Upper lobe of left lung (tissue), 6 donors: ENCODE measurements around the gene B3GALT2. TPM values are rescaled to one million over a fixed set of nuclear protein-coding genes. Genes with fewer than 3 reads are reported as not detected.
A peak's percentile ranks its signal among the peaks of the same experiment; 100 is the strongest.

Source experiments
- ATAC-seq, 2 donors: fragments of 200-7000 bp; cut with Tn5 transposase; one replicate each; pipeline ENCODE4 v1.9.1; 2022; ENCODE audit warnings: mild to moderate bottlenecking in 2 of 2, moderate library complexity in 2 of 2; ENCODE audit not compliant: low FRiP score in 2 of 2
- DNase-seq, 2 donors: peaks; one replicate each; pipeline ENCODE4 v3.0.0-alpha.2; 2019 to 2020
- H3K27ac ChIP-seq, 4 donors: fragments of 200-600 bp; sonication (generic); one replicate each; pipeline ENCODE4 v1.5.1; 2016 to 2019
- H3K27me3 ChIP-seq, 4 donors: fragments of 200-600 bp; sonication (generic); one replicate each; pipeline ENCODE4 v1.5.1; 2017 to 2019
- H3K36me3 ChIP-seq, 4 donors: fragments of 200-600 bp; sonication (generic); one replicate each; pipeline ENCODE4 v1.5.1; 2016 to 2019
- H3K4me1 ChIP-seq, 4 donors: fragments of 200-600 bp; sonication (generic); one replicate each; pipeline ENCODE4 v1.5.1; 2018 to 2019
- H3K4me3 ChIP-seq, 4 donors: fragments of 200-600 bp; sonication (generic); one replicate each; pipeline ENCODE4 v1.5.1; 2017 to 2019; ENCODE audit warnings: mild to moderate bottlenecking in 2 of 4, moderate library complexity in 1 of 4
- H3K9me3 ChIP-seq, 4 donors: fragments of 200-600 bp; sonication (generic); one replicate each; pipeline ENCODE4 v1.5.1; 2018 to 2019
- CTCF ChIP-seq, 6 experiments: fragments of 450-650 bp in 4 of 6; fragments of 200-600 bp in 2 of 6; sonication (generic) in 2 of 6; IDR thresholded peaks; one replicate each; pipeline ENCODE4 v1.5.1; 2016 to 2019; ENCODE audit warnings: antibody characterized with exemption in 6 of 6
- EP300 ChIP-seq, 4 donors: sonication (generic); formaldehyde crosslinking; IDR thresholded peaks; one replicate each; pipeline ENCODE4 v1.5.1; 2017; ENCODE audit warnings: antibody characterized with exemption in 4 of 4, control low read depth in 2 of 4
- POLR2A ChIP-seq, 4 donors: fragments of 450-650 bp; IDR thresholded peaks; one replicate each; pipeline ENCODE4 v1.5.1; 2016 to 2017; ENCODE audit warnings: antibody characterized with exemption in 4 of 4, mild to moderate bottlenecking in 2 of 4
- POLR2AphosphoS5 ChIP-seq, 2 donors: sonication (generic); formaldehyde crosslinking; IDR thresholded peaks; one replicate each; pipeline ENCODE4 v1.5.1; 2017; ENCODE audit warnings: antibody characterized with exemption in 2 of 2
- WGBS, 2 donors: methylation state at CpG; one replicate each; pipeline ENCODE4 v1.1.5; 2017 to 2018; 5-methylcytosine and 5-hydroxymethylcytosine counted together
- total RNA-seq, 6 donors: library from RNA; depleted of rRNA in 4 of 6; stranded (reverse); fragments of >200 nt in 4 of 6; gene quantifications; one replicate each; pipeline versions ENCODE4 v1.1.0 to v1.2.1, GENCODE V29; 2016 to 2021
- donor health status: DM: no; HTN: no; CAD: no; lungs with moderate emphysema.
- donor health status: DM: no; HTN: yes; CAD: no; lungs with severe emphysema.

B3GALT2 gene
- total RNA-seq, 6 donors from 2014 or later: 0.44 to 3.3 (median 1.5) TPM

GRCh38 chr1:193184776-193185175 is 1.6 kb downstream of the B3GALT2 start:
- peak overlapping the region in 2 of 4 donors; percentile 8 to 66 for H3K27ac ChIP-seq
- WGBS, 2 donors: 62 to 74% methylated on average over 1 of the region's 1 CpG
- peak overlapping the region in 2 of 4 donors; percentile 32 to 39 for H3K4me3 ChIP-seq

GRCh38 chr1:193183019-193183627 is 3.3 kb downstream of the B3GALT2 start:
- WGBS, 2 donors: 0 to 3% methylated on average over 2 of the region's 2 CpGs
- ATAC-seq: peak in 1 of 2 donors; percentile 78
- H3K27ac ChIP-seq: no peak overlapping the region
- peaks cover 0 to 3% (median 0%) of the 10 kb centered on the region in 4 donors for H3K36me3 ChIP-seq
- peak overlapping the region in 1 of 4 donors; percentile 32 for H3K4me3 ChIP-seq
- H3K4me1 ChIP-seq: peaks cover 4 to 40% (median 34%) of the 10 kb centered on the region in 4 donors
- H3K9me3 ChIP-seq: no peaks in the 10 kb centered on the region
- DNase-seq: no peak
- H3K27me3 ChIP-seq: no peaks in the 10 kb centered on the region
- TF ChIP-seq EP300 (IDR thresholded peaks at IDR 0.05) (no peak), POLR2AphosphoS5 (IDR thresholded peaks at IDR 0.05) (no peak), CTCF (IDR thresholded peaks at IDR 0.05) (peak; percentile 44 to 73 (median 62))

More at GRCh38 chr1:193184776-193185175, 1.6 kb downstream of the B3GALT2 start:
- Histone ChIP-seq H3K4me1 (peaks cover 12 to 42% (median 25%) of the 10 kb centered on the region in 4 donors), H3K36me3 (peaks cover 0 to 3% (median 0%) of the 10 kb centered on the region in 4 donors), H3K27me3 (no peaks in the 10 kb centered on the region), H3K9me3 (no peaks in the 10 kb centered on the region)
- TF ChIP-seq CTCF (IDR thresholded peaks at IDR 0.05) (no peak), POLR2AphosphoS5 (IDR thresholded peaks at IDR 0.05) (no peak), POLR2A (IDR thresholded peaks at IDR 0.05) (no peak), EP300 (IDR thresholded peaks at IDR 0.05) (no peak)
- no peak for ATAC-seq
- no peak for DNase-seq

GRCh38 chr1:193181985-193182384 is 4.4 kb downstream of the B3GALT2 start:
- TF ChIP-seq EP300 (IDR thresholded peaks at IDR 0.05) (no peak), POLR2A (IDR thresholded peaks at IDR 0.05) (no peak), CTCF (IDR thresholded peaks at IDR 0.05) (no peak)
- H3K27ac ChIP-seq: no peak overlapping the region
- peaks cover 0 to 3% (median 0%) of the 10 kb centered on the region in 4 donors for H3K36me3 ChIP-seq
- 75 to 79% methylated on average over 2 of the region's 2 CpGs for WGBS, 2 donors
- H3K4me1 ChIP-seq: peaks cover 4 to 34% (median 29%) of the 10 kb centered on the region in 4 donors
- H3K27me3 ChIP-seq: no peaks in the 10 kb centered on the region
- no peak overlapping the region for H3K4me3 ChIP-seq
- ATAC-seq (no peak), DNase-seq (no peak)
- no peaks in the 10 kb centered on the region for H3K9me3 ChIP-seq

DNA sequence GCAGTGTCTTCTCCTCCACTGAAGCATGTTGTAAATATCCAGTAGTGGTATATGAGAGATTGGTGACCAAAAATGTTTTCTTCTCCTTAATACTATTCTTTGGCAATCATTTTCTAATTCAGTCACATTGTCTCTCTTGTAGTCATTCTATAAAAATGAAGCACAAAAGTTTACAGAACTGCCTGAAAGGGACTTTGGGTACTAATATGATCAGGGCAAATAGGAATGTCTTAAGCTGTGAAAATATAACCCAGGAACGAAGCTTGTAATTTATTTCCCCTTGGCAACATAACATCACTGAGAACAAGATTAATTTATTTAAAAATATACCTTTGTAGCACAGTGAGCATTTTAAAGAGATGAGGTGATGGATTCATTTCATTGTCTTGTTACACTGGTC is 4.9 kb downstream of the B3GALT2 start:
- Histone ChIP-seq H3K9me3 (no peaks in the 10 kb centered on the region), H3K27ac (no peak overlapping the region), H3K27me3 (no peaks in the 10 kb centered on the region), H3K4me1 (peaks cover 4 to 29% (median 26%) of the 10 kb centered on the region in 4 donors), H3K36me3 (peaks cover 0 to 3% (median 0%) of the 10 kb centered on the region in 4 donors), H3K4me3 (no peak overlapping the region)
- TF ChIP-seq CTCF (IDR thresholded peaks at IDR 0.05): no peak
- TF ChIP-seq POLR2AphosphoS5 (IDR thresholded peaks at IDR 0.05): no peak
- TF ChIP-seq POLR2A (IDR thresholded peaks at IDR 0.05): no peak
- no peak for TF ChIP-seq EP300 (IDR thresholded peaks at IDR 0.05)
- DNase-seq (no peak), ATAC-seq (no peak)
- WGBS, 2 donors: 48 to 77% methylated on average over 1 of the region's 1 CpG

DNA sequence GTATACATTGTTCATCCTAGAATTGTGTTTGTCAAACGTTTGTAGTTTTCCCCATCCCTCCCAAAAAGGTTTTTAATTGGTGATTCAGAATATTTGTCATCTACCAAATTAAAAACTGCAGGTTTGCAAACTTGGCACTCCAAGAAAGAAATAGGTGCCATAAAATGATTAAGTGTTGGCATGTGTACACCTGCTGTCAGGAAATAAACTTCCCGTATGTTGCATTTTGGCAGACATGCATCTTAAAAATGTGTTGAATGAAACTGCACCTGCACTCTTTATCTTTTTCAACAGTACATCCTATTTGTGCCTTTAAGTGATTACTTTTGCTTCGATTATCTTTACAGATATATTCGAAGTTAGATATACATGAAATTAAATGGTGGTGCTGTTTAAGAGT is 7.3 kb downstream of the B3GALT2 start:
- DNase-seq: no peak
- peaks cover 0 to 3% (median 0%) of the 10 kb centered on the region in 4 donors for H3K36me3 ChIP-seq
- no peak overlapping the region for H3K4me3 ChIP-seq
- H3K9me3 ChIP-seq: no peaks in the 10 kb centered on the region
- H3K4me1 ChIP-seq: peaks cover 0 to 27% (median 21%) of the 10 kb centered on the region in 4 donors
- H3K27me3 ChIP-seq: no peaks in the 10 kb centered on the region
- TF ChIP-seq POLR2A (IDR thresholded peaks at IDR 0.05) (no peak), EP300 (IDR thresholded peaks at IDR 0.05) (no peak)
- WGBS, 2 donors: 33 to 39% methylated on average over 4 of the region's 4 CpGs
- no peak overlapping the region for H3K27ac ChIP-seq
- no peak for ATAC-seq
